ENCODE measurements around the gene WNT16.

The WNT16 gene

GRCh38 chr7:121327671-121328070 lies 1.1 kb upstream of the WNT16 start:
- no peaks in the 10 kb centered on the region; the same call in 1 of the 2 replicates for H3K4me1 ChIP-seq (ENCODE audit: control insufficient read depth, low read length)
- no peaks in the 10 kb centered on the region for H3K79me2 ChIP-seq (ENCODE audit: control insufficient read depth, low read length)
- H3K9me2 ChIP-seq (replicated peaks; ENCODE audit: control insufficient read depth, low read length): no peaks in the 10 kb centered on the region
- no peaks in the 10 kb centered on the region for H3K9me3 ChIP-seq (ENCODE audit: control insufficient read depth, insufficient read depth, low read length)
- peaks cover 36% of the 10 kb centered on the region for H3K27me3 ChIP-seq (ENCODE audit: control insufficient read depth, low read length)
- H4K20me1 ChIP-seq (ENCODE audit: control insufficient read depth, insufficient read depth, low read depth, low read length): no peaks in the 10 kb centered on the region
- no peak for TF ChIP-seq CTCF (IDR thresholded peaks at IDR 0.05; ENCODE audit: low read depth, low read length, poor library complexity, severe bottlenecking)
- no peak for TF ChIP-seq EZH2phosphoT487 (IDR thresholded peaks at IDR 0.05; ENCODE audit: borderline replicate concordance, low read length)
- H3K27ac ChIP-seq (ENCODE audit: low read depth, low read length): no peak overlapping the region
- H3K4me2 ChIP-seq (ENCODE audit: low read length): no peak overlapping the region
- no peaks in the 10 kb centered on the region for H3K36me3 ChIP-seq (ENCODE audit: control insufficient read depth, low read length)
- H3K4me3 ChIP-seq (ENCODE audit: low read length): no peak overlapping the region
- H3F3A ChIP-seq (ENCODE audit: control insufficient read depth, insufficient read depth): no peaks in the 10 kb centered on the region

GRCh38 chr7:121329191-121330052 lies 622 bp downstream of the WNT16 start:
- Histone ChIP-seq H3K4me1 (ENCODE audit: control insufficient read depth, low read length) (no peaks in the 10 kb centered on the region; the same call in 1 of the 2 replicates), H3K27ac (ENCODE audit: low read depth, low read length) (no peak overlapping the region), H3K4me3 (ENCODE audit: low read length) (peak overlapping the region; percentile 53), H3K36me3 (ENCODE audit: control insufficient read depth, low read length) (no peaks in the 10 kb centered on the region), H4K20me1 (ENCODE audit: control insufficient read depth, insufficient read depth, low read depth, low read length) (no peaks in the 10 kb centered on the region), H3F3A (ENCODE audit: control insufficient read depth, insufficient read depth) (no peaks in the 10 kb centered on the region), H3K27me3 (ENCODE audit: control insufficient read depth, low read length) (peaks cover 39% of the 10 kb centered on the region), H3K79me2 (ENCODE audit: control insufficient read depth, low read length) (no peaks in the 10 kb centered on the region), H3K4me2 (ENCODE audit: low read length) (peak overlapping the region; percentile 54), H3K9me3 (ENCODE audit: control insufficient read depth, insufficient read depth, low read length) (no peaks in the 10 kb centered on the region), H3K9me2 (replicated peaks; ENCODE audit: control insufficient read depth, low read length) (no peaks in the 10 kb centered on the region)
- TF ChIP-seq CTCF (IDR thresholded peaks at IDR 0.05; ENCODE audit: low read depth, low read length, poor library complexity, severe bottlenecking) (no peak), EZH2phosphoT487 (IDR thresholded peaks at IDR 0.05; ENCODE audit: borderline replicate concordance, low read length) (no peak)

GRCh38 chr7:121330053-121330833 lies 1.4 kb downstream of the WNT16 start:
- peak overlapping the region; percentile 53 for H3K4me3 ChIP-seq (ENCODE audit: low read length)
- H3K27me3 ChIP-seq (ENCODE audit: control insufficient read depth, low read length): peaks cover 41% of the 10 kb centered on the region
- H3F3A ChIP-seq (ENCODE audit: control insufficient read depth, insufficient read depth): no peaks in the 10 kb centered on the region
- no peaks in the 10 kb centered on the region for H4K20me1 ChIP-seq (ENCODE audit: control insufficient read depth, insufficient read depth, low read depth, low read length)
- H3K9me3 ChIP-seq (ENCODE audit: control insufficient read depth, insufficient read depth, low read length): no peaks in the 10 kb centered on the region
- no peak overlapping the region for H3K27ac ChIP-seq (ENCODE audit: low read depth, low read length)
- no peaks in the 10 kb centered on the region for H3K9me2 ChIP-seq (replicated peaks; ENCODE audit: control insufficient read depth, low read length)
- no peaks in the 10 kb centered on the region for H3K36me3 ChIP-seq (ENCODE audit: control insufficient read depth, low read length)
- H3K4me1 ChIP-seq (ENCODE audit: control insufficient read depth, low read length): no peaks in the 10 kb centered on the region; the same call in 1 of the 2 replicates
- peak; percentile 88; the same call in 1 of the 2 replicates for TF ChIP-seq EZH2phosphoT487 (IDR thresholded peaks at IDR 0.05; ENCODE audit: borderline replicate concordance, low read length)
- TF ChIP-seq CTCF (IDR thresholded peaks at IDR 0.05; ENCODE audit: low read depth, low read length, poor library complexity, severe bottlenecking): no peak
- no peaks in the 10 kb centered on the region for H3K79me2 ChIP-seq (ENCODE audit: control insufficient read depth, low read length)
- peak overlapping the region; percentile 54 for H3K4me2 ChIP-seq (ENCODE audit: low read length)
